Neuron (in vitro differentiated cells): ENCODE measurements around the gene CALD1.

ENCODE experiments used
- H2AFZ ChIP-seq: one replicate; pipeline ENCODE4 v1.6.1; 2013; ENCODE audit warnings: low read depth, mild to moderate bottlenecking, inconsistent platforms, low read length, moderate library complexity
- H3K27me3 ChIP-seq: one replicate; pipeline ENCODE4 v1.6.1; 2013; ENCODE audit warnings: low read length; ENCODE audit not compliant: insufficient read depth
- H3K36me3 ChIP-seq: one replicate; pipeline ENCODE4 v1.6.1; 2013; ENCODE audit warnings: low read length; ENCODE audit not compliant: insufficient read depth
- H3K4me1 ChIP-seq: one replicate; pipeline ENCODE4 v1.6.1; 2013; ENCODE audit warnings: low read length; ENCODE audit not compliant: insufficient read depth
- H3K4me3 ChIP-seq: 2 replicates; pipeline ENCODE4 v1.5.1; 2013; ENCODE audit warnings: mild to moderate bottlenecking, low read length, moderate library complexity
- H3K9me3 ChIP-seq: one replicate; pipeline ENCODE4 v1.6.1; 2013; ENCODE audit warnings: low read length

Gene CALD1

DNA sequence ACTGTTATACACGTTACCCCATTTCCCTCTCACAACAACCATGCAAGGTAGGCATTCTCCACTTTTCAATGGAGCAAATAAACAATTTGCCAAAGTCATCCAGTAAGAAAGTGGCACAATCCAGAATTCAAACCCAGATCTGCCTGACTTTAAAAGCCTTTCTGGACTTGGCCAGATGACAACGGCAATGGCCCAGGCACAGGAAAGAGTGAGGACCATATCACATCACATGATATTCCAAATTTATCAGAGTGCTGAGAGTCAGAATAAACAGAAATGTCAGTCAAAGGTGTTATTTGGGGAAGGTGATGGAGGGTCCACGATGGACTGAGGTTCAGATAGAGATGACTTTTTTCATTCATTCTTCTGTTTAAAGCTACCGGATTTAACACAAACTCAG is 48.0 kb downstream of the CALD1 start:
- H3K4me3 ChIP-seq = no peak overlapping the region
- no peaks in the 10 kb centered on the region for H3K36me3 ChIP-seq
- H3K9me3 ChIP-seq = no peaks in the 10 kb centered on the region
- H2AFZ ChIP-seq = no peak overlapping the region
- no peaks in the 10 kb centered on the region for H3K27me3 ChIP-seq
- H3K4me1 ChIP-seq = no peaks in the 10 kb centered on the region

DNA sequence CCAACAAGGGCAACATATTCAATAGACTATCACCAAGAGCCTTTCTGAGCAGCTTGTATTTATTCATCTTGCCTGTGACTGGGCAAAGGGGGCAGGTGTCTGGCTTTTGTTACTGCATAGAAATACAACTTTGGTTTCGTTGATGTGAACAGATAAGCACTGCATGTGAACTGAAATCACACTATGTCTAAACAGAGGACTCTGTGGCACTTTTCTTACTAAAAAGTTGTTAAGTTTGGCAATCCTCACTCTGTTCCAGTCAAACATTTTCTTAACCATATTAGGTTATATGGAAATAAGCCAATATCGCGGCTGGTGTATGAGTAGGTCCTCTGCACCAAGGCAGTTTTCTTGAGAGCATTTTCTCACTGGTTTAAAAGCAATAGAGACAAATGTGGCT is 48.5 kb downstream of the CALD1 start:
- Histone ChIP-seq H2AFZ (no peak overlapping the region), H3K9me3 (no peaks in the 10 kb centered on the region), H3K4me3 (no peak overlapping the region), H3K36me3 (no peaks in the 10 kb centered on the region), H3K4me1 (no peaks in the 10 kb centered on the region), H3K27me3 (no peaks in the 10 kb centered on the region)

DNA sequence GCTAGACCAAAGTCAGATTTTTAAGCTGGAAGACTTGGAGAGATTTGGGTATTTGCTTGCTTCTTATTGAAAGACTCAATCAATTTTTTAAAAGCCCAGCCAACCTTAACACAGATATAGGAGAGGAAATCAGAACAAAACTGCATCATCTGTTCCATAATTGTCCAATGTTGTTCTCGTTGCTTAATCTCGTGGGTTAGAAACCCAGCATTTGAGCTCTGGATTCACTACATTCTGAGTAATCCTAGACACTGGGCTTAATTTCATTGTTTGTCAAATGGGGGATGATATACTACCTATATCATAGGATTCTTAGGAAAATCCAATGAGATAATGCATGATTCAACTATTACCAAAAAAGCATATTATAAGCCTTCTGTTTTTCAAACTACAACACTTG is 48.9 kb downstream of the CALD1 start:
- Histone ChIP-seq H2AFZ (no peak overlapping the region), H3K4me3 (no peak overlapping the region), H3K4me1 (no peaks in the 10 kb centered on the region), H3K27me3 (no peaks in the 10 kb centered on the region), H3K9me3 (no peaks in the 10 kb centered on the region), H3K36me3 (no peaks in the 10 kb centered on the region)

DNA sequence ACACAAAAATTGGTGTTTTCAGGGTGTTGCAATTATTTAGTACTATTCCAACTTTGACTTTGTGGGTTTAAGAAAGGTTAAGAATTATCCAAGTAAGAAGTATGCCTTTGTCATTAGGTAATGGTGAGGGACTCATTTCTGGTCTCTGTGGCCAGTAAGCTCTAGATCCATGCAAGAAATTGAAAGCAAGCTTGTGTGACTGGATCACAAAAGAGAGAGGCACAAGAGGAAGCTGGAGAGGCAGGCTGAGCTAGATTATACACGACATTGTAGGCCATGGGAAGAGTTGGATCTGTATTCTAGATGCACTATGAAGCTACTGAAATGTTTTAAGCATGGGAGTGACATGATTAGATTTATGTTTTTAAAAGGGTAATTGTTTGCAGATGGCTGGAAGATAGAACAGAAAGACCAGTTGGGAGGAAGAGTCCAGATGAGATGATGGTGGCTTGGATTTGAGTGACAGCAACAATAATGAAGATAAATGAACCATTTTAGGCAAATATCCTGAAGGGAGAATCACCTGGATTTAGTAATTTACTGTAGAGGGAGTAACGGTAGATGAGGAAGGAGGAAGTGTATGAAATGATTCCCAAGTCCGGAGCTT is 50.0 kb downstream of the CALD1 start:
- H3K4me1 ChIP-seq = no peaks in the 10 kb centered on the region
- H3K27me3 ChIP-seq = no peaks in the 10 kb centered on the region
- H3K9me3 ChIP-seq = no peaks in the 10 kb centered on the region
- no peaks in the 10 kb centered on the region for H3K36me3 ChIP-seq
- no peak overlapping the region for H3K4me3 ChIP-seq
- H2AFZ ChIP-seq = no peak overlapping the region

DNA sequence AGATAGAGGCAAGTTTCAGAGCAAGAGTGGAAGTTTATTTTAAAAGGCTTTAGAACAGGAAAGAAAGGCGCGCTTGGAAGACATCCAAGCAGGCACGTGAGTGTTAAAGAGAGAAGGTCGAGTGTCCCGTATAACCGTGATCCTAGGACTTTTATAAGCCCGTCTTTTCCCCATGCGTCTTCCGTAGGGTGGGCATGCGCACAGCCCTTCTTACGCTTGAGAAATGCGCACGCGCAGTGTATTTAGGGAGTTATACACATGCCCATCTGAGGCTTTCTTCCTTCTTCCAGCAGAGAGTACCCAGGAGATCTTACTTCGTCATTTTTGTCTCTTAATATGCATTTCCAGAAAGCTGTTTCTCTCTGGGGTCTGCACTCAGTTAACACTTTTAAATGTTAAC is 52.4 kb downstream of the CALD1 start:
- no peaks in the 10 kb centered on the region for H3K36me3 ChIP-seq
- H3K4me3 ChIP-seq = no peak overlapping the region
- no peaks in the 10 kb centered on the region for H3K4me1 ChIP-seq
- H2AFZ ChIP-seq = no peak overlapping the region
- H3K27me3 ChIP-seq = no peaks in the 10 kb centered on the region
- no peaks in the 10 kb centered on the region for H3K9me3 ChIP-seq

DNA sequence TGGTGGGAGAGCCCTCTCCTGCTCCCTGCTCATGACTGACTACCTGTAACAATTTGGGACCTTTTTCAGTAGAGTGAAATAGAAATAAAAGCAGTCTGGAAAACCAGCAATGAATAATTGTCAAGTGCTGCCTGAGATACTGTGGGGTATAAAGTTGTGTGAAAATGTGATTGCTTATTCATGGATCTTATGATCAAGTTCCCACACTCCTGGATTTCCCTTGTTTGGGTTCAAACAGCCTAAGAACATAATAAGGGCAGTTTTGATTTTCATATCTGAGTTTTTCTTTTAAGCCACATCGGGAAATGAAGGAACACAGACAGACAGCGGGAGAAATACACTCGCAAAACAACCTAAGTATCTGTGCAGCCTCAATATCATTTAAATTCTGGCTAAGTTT is 52.9 kb downstream of the CALD1 start:
- Histone ChIP-seq H3K4me1 (no peaks in the 10 kb centered on the region), H3K27me3 (no peaks in the 10 kb centered on the region), H3K4me3 (no peak overlapping the region), H3K36me3 (no peaks in the 10 kb centered on the region), H3K9me3 (no peaks in the 10 kb centered on the region), H2AFZ (no peak overlapping the region)

DNA sequence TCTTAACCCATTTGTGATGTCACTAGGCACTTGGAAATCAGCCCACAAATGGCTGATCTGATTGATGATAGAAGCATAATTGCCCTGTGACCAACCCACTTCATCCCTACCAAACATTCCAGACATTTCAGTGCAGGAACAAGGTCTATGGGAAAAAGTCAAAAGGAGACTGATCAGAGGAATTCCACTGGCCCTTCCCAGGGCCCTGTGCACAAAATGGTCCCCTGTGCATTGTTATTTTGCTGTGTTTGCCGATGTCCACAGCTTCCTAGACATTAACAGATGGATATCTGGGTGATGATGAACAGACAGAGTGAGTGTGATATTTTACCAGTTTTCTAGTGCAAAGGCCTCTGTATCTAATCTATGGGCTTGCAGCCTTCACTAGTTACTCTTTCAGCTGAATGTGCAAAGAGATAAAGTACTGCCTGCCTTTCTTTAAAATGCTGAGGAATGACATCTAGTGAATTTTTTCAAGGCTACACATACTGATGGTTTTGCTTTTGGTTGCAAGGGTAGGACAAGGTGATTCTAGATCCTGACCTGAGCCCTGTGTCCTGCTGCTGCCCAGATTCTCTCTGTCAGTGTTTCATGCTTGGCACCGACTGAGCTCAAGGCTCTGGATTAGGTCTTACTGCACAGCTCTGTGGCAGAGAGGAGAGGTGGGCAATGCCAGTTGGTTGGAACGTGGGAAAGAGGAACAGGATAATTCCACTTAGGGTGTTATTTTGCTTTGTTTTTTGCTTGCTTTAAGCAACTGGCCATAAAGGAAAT is 55.4 kb downstream of the CALD1 start:
- Histone ChIP-seq H3K4me1 (no peaks in the 10 kb centered on the region), H3K4me3 (no peak overlapping the region), H3K9me3 (no peaks in the 10 kb centered on the region), H2AFZ (no peak overlapping the region), H3K27me3 (no peaks in the 10 kb centered on the region), H3K36me3 (no peaks in the 10 kb centered on the region)

DNA sequence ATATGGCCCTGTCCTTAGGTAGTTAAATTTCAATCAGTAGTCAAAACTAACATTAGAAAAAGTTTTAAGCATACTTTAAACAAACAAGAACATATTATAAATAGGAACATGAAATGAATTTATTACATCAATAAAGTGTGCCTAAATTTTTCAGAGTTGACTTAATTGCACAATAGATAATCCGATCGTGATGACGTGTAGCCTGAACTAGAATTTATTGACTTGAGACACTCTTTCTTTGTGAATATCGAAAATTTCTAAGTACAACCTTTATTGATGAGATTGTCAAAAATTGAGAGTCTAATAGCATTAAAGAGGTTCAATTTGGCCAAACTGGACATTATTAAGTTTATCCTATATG is 56.0 kb downstream of the CALD1 start:
- Histone ChIP-seq H3K36me3 (no peaks in the 10 kb centered on the region), H3K27me3 (no peaks in the 10 kb centered on the region), H3K9me3 (no peaks in the 10 kb centered on the region), H3K4me1 (no peaks in the 10 kb centered on the region), H3K4me3 (no peak overlapping the region), H2AFZ (no peak overlapping the region)

DNA sequence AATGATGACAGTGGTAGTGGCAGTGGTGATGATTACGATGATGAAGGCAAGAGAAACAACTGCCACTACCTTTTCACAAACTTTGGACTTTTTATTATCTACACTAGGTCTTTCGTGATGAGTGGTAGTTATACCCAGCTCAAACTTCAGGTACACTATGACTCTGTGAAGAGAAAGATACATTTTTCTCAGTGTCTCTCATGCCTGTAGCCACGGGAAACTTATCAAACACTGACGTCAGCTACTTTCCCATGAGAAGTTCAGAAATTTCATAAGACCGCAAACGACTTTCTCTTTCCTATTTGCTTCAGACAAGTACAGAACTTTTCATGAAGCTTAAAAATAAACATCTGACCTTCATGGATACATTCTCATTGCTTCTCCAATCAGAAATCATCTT is 57.0 kb downstream of the CALD1 start:
- no peaks in the 10 kb centered on the region for H3K36me3 ChIP-seq
- H2AFZ ChIP-seq = no peak overlapping the region
- H3K4me3 ChIP-seq = no peak overlapping the region
- no peaks in the 10 kb centered on the region for H3K9me3 ChIP-seq
- no peaks in the 10 kb centered on the region for H3K27me3 ChIP-seq
- no peaks in the 10 kb centered on the region for H3K4me1 ChIP-seq

DNA sequence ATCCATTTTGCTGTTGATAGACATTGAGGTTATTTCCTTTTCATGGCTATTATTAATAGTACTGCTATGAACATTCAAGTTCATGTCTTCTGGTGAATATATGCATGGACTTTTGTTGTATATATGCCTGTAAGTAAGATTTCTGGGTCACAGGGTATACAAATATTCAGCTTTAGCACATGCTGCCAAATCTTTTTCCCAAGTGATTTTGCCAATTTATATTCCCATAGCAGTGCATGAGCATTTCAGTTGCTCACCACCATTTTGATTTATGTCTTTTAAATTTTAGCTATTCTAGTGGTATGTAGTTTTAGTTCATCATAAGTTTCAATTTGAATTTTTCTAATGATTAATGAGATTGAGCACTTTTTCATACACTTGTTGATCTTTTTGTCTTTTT is 59.9 kb downstream of the CALD1 start:
- Histone ChIP-seq H3K36me3 (no peaks in the 10 kb centered on the region), H3K4me1 (no peaks in the 10 kb centered on the region), H2AFZ (no peak overlapping the region), H3K9me3 (no peaks in the 10 kb centered on the region), H3K4me3 (no peak overlapping the region), H3K27me3 (no peaks in the 10 kb centered on the region)

DNA sequence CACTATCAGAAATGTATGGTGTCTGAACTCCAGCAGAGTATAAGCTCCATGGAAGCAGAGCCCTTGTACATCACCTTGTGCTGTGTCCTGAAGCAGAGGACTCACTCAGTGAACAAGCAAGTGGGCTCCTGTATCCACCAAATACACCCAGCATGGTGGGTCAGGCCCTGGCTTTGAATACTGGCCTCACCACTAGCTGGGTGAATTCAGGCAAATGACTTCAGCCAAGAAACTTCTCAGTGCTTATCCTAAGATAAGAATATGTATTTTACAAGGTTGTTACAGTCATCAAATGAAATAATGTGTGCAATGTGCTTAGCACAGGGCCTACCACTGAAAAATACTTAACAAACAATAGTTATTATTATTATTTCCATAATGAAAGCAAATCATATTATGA is 62.6 kb downstream of the CALD1 start:
- H3K9me3 ChIP-seq = no peaks in the 10 kb centered on the region
- H3K27me3 ChIP-seq = no peaks in the 10 kb centered on the region
- H3K4me3 ChIP-seq = no peak overlapping the region
- H3K36me3 ChIP-seq = no peaks in the 10 kb centered on the region
- H3K4me1 ChIP-seq = no peaks in the 10 kb centered on the region
- H2AFZ ChIP-seq = no peak overlapping the region

DNA sequence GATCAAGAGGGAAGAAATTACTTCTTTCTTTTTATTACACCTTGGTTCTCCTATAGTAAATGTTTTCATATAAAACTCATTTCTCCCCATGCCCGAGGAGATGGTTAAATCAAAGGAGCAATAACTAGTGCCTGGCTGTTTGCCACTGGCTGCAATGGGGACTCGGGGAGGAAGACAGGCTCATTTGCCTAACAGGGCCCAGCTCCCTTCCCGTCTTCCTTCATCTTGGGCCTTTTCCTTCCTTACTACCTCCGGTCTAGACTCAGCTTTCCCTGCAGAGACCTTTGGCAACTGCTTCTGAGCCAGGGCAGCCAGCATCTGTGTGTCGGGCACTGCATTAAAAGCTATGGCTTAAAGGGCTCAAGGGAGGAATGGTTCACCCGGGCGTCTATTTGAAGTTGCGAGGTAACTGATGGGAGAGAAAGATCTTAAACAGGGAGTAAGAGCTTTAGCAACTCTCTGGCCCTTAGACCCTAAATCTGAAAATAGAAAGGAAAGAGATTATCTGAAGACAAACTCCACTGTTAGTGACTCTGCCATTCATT is 63.5 kb downstream of the CALD1 start:
- no peak overlapping the region for H2AFZ ChIP-seq
- H3K27me3 ChIP-seq = no peaks in the 10 kb centered on the region
- H3K9me3 ChIP-seq = no peaks in the 10 kb centered on the region
- H3K4me3 ChIP-seq = no peak overlapping the region
- H3K4me1 ChIP-seq = no peaks in the 10 kb centered on the region
- no peaks in the 10 kb centered on the region for H3K36me3 ChIP-seq

DNA sequence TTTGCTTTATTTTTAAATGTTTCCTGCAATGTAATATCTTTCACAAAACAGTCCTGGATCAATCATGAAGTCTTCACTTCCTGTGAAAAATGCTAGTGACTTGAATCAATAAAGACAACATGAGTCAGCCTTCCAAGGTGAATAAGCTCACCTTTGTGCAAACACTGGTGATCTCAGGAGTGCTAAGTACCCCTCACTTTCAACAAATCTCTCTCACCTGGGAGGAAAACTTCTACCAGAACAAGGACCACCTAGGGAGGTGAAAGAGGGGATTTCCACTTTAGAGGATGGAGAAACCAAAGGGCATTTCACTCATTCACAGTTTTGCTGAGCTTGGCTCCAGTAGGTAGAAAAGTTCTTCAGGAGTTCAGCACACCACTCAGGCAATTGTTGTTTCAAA is 64.8 kb downstream of the CALD1 start:
- no peak overlapping the region for H2AFZ ChIP-seq
- no peaks in the 10 kb centered on the region for H3K4me1 ChIP-seq
- no peak overlapping the region for H3K4me3 ChIP-seq
- no peaks in the 10 kb centered on the region for H3K9me3 ChIP-seq
- H3K27me3 ChIP-seq = no peaks in the 10 kb centered on the region
- H3K36me3 ChIP-seq = no peaks in the 10 kb centered on the region

DNA sequence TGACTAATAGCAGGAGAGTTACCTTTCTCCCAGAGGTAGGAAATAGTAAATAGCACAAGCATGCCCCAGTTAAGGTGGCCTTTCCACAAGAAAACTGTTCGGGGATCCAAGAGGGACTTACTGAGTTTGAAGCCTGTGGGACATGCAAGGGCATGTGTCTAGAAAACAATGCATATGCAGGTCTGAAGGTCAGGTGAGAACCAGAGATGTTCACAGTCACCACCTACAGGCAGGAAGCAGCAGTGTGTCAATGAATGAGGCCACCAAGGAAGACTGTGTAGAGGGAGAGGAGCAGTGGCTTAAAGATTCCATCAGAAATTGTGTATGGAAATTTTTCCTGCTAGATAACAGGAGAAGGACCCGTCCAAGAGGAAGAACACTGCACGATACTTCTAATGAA is 66.0 kb downstream of the CALD1 start:
- Histone ChIP-seq H3K36me3 (no peaks in the 10 kb centered on the region), H3K4me3 (no peak overlapping the region), H2AFZ (no peak overlapping the region), H3K9me3 (no peaks in the 10 kb centered on the region), H3K27me3 (no peaks in the 10 kb centered on the region), H3K4me1 (no peaks in the 10 kb centered on the region)
